Amniotic stem cell (primary cell): ENCODE data around the gene ZNF850.

ENCODE experiments used
- DNase-seq: peaks from one replicate; lab custom pipeline; 2025; lab: John Stamatoyannopoulos, UW

ZNF850 gene

GRCh38 chr19:36688058-36688457 is 84.5 kb downstream of the ZNF850 start:
- DNase-seq = no peak

GRCh38 chr19:36687214-36688056 is 85.2 kb downstream of the ZNF850 start, which contains the start of gene ZNF567:
TSS of gene ZNF567 (plus strand) at chr19:36687612. CDS start at chr19:36694868, 7,256 bp downstream.
- DNase-seq = peak; percentile 94

DNA sequence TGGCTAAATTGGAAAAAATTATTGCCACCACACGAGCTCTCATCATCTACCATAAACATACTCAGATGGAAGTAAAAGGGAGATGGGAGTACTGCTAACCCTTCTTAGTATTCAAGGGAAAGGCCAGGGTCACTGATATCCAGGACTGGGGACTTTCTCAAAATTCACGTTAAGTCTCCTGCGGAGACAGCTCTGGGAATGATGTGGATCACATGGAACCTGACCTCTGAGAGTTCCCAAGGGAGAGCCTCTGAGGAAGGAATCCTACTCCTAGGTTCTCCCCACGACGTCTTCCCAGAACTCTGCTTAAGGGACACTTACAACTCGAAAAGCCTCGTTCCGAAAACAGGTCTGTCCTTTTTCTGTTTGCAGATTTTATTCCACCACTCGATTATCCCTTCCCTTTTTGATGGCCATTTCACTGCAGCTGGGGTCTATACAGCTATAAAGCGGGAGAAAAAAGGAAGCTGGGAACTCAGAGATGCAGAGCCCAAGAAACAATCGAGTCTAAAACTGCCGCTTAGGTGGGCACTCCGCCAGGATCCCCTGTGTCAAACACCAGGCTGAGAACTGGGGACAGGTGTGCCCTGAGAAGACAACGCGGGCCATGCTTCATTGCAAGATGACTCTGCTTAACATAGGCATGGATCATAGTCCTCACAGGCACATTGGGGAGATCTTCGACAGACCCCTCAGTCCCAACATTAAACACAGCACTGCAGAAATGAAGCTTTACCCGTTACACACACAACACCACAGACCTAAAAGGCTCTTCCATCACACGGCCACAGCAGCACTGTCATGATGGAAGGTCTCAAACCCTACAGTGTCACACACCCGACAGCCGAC is 86.0 kb downstream of the ZNF850 start:
- DNase-seq = no peak

DNA sequence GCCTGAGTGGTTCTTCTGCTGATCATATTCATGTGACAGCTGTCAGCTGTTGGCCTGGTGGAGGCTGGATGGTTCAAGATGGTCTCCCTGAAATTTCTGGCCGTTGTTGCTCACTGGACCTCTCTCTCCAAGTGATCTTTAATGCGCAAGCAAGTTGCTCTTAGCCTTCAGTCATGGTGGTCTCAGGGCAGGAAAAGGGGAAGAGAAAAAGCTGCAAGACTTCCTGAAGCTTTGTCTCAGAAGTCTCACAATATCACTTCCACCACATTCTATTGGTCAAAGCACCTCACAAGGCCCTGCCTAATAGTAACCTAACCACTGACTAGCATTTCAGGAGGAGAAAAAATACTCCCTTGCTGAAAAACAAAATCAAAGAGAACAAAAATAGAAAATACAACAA is 86.8 kb downstream of the ZNF850 start:
- no peak for DNase-seq

DNA sequence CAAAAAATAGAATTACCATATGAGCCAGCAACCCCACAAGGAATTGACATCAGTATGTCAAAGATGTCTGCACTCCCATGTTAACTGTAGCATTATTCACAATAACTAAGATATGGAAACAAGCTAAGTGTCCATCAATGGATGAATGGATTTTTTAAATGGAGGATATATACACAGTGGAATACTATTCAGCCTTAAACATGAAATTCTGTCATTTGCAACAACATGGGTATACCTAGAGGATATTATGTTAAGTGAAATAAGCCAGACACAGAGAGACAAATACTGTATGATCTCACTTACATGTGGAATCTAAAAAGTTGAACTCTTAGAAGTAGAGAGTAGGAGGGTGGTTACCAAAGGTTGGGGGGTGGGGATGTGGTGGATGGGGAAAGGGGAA is 93.2 kb downstream of the ZNF850 start:
- DNase-seq = no peak

DNA sequence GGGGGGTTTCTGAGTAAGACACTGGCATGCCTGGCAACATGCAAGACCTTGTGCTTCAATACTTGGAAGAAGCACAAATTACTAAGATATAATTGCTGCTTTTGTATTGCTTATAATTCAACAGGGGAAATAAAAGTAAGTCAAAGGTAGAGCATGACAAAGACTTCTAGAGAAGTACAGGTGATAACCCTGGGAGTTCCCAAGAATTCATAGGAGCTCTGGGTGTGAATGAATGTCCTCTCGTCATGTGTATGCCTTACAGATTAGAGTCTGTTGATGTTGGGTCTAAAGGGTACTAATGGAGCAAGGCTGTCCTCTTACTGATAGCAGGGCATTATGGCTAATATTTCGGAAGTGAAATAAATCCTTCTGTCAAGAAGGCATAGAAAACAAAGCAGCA is 98.4 kb downstream of the ZNF850 start:
- no peak for DNase-seq

GRCh38 chr19:36672368-36672767 is 100.2 kb downstream of the ZNF850 start:
- no peak for DNase-seq

DNA sequence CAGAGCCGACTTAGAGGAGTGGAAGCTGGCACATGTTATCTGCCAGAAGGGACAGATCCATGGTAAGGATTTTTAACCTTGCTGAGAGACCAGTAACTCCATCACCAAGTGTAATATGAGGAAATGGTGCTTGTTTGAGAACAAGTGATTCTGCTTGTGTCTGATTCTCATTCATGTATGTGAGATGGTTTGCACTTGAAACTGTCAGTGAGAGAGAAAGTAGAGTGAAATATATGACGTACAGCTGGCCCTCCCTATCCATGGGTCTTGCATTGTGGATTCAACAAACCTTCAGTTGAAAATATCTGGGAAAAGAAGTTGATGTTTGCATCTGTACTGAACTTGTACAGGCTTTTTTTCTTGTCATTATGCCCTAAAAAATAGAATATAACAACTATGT is 104.0 kb downstream of the ZNF850 start:
- no peak for DNase-seq

GRCh38 chr19:36665832-36666231 is 106.8 kb downstream of the ZNF850 start:
- no peak for DNase-seq
